SK-N-SH (cell line): ENCODE measurements around the gene QKI. TPM values are rescaled to one million over a fixed set of nuclear protein-coding genes. Genes with fewer than 3 reads are reported as not detected.

Experiments
- CTCF ChIA-PET: fragments of 300-600, 350-600 bp; formaldehyde crosslinking; extraction: SDS; loops from one replicate; lab custom pipeline; 2021; lab: Yijun Ruan, JAX
- POLR2A ChIA-PET: fragments of 350-600 bp; sonication (Branson Sonifier 250); formaldehyde crosslinking; extraction: SDS; loops from one replicate; lab custom pipeline; 2020; ENCODE audit warnings: antibody characterized with exemption, inconsistent platforms; lab: Yijun Ruan, JAX
- DNase-seq: peaks from one replicate; pipeline ENCODE4 v3.0.0; 2012
- H2AFZ ChIP-seq: fragments of 200-600 bp; sonication (generic); 2 replicates; pipeline ENCODE4 v1.8.1; 2016; ENCODE audit warnings: antibody characterized with exemption, mild to moderate bottlenecking, low read depth
- H3F3A ChIP-seq: fragments of 200-600 bp; sonication (generic); replicated peaks from 2 replicates; pipeline ENCODE3; 2016; ENCODE audit warnings: antibody characterized with exemption, mild to moderate bottlenecking; ENCODE audit not compliant: insufficient read depth
- H3K27ac ChIP-seq, 2 experiments: fragments of 200-500 bp in 1 of 2; fragments of 200-600 bp in 1 of 2; sonication (Bioruptor generic) in 1 of 2; sonication (generic), shearing (Covaris generic) in 1 of 2; 2 replicates each; pipeline versions ENCODE4 v1.5.1 to v1.6.1; 2014 to 2016; ENCODE audit warnings: low read depth in 2 of 2, inconsistent platforms in 1 of 2, low read length in 1 of 2, mild to moderate bottlenecking in 1 of 2, mixed read lengths in 1 of 2
- H3K27me3 ChIP-seq: fragments of 200-600 bp; sonication (generic), shearing (Covaris generic); 2 replicates; pipeline ENCODE4 v1.6.1; 2016; ENCODE audit warnings: mixed run types; ENCODE audit not compliant: insufficient read depth
- H3K36me3 ChIP-seq, 2 experiments: fragments of 200-500 bp in 1 of 2; fragments of 200-600 bp in 1 of 2; sonication (Bioruptor generic) in 1 of 2; sonication (generic) in 1 of 2; replicated peaks in 1 of 2; 2 replicates each; pipeline versions ENCODE3 to v1.5.1; 2014 to 2016; ENCODE audit warnings: low read length in 1 of 2, mild to moderate bottlenecking in 1 of 2; ENCODE audit not compliant: insufficient read depth in 2 of 2, control insufficient read depth in 1 of 2
- H3K4me1 ChIP-seq, 2 experiments: fragments of 200-500 bp in 1 of 2; fragments of 200-600 bp in 1 of 2; sonication (Bioruptor generic) in 1 of 2; sonication (generic), shearing (Covaris generic) in 1 of 2; 2 replicates each; pipeline versions ENCODE4 v1.5.1 to v1.6.1; 2014 to 2016; ENCODE audit warnings: low read depth in 1 of 2, low read length in 1 of 2, mixed run types in 1 of 2; ENCODE audit not compliant: insufficient read depth in 2 of 2, control insufficient read depth in 1 of 2
- H3K4me2 ChIP-seq: fragments of 200-600 bp; sonication (generic), shearing (Covaris generic); 2 replicates; pipeline ENCODE4 v1.6.1; 2017; ENCODE audit warnings: mixed run types
- H3K4me3 ChIP-seq, 2 experiments: fragments of 200-500 bp in 1 of 2; fragments of 200-600 bp in 1 of 2; sonication (Bioruptor generic) in 1 of 2; sonication (generic), shearing (Covaris generic) in 1 of 2; 2 replicates each; pipeline versions ENCODE4 v1.5.1 to v1.8.1; 2014 to 2016; ENCODE audit warnings: low read depth in 2 of 2, inconsistent platforms in 1 of 2, low read length in 1 of 2, mild to moderate bottlenecking in 1 of 2, mixed read lengths in 1 of 2, moderate library complexity in 1 of 2
- H3K79me2 ChIP-seq: fragments of 200-600 bp; sonication (generic); 2 replicates; pipeline ENCODE4 v1.8.1; 2017; ENCODE audit warnings: mild to moderate bottlenecking; ENCODE audit not compliant: insufficient read depth
- H3K9ac ChIP-seq: fragments of 200-600 bp; sonication (generic); 2 replicates; pipeline ENCODE4 v1.6.1; 2017; ENCODE audit warnings: mixed run types
- H3K9me2 ChIP-seq: fragments of 200-600 bp; sonication (generic); 2 replicates; pipeline ENCODE4 v1.6.1; 2017; ENCODE audit warnings: mixed run types
- H3K9me3 ChIP-seq: fragments of 200-600 bp; sonication (generic); 2 replicates; pipeline ENCODE4 v1.6.1; 2017; ENCODE audit warnings: mixed run types, mild to moderate bottlenecking, moderate library complexity
- H4K20me1 ChIP-seq: fragments of 200-600 bp; sonication (generic); 2 replicates; pipeline ENCODE4 v1.6.1; 2017; ENCODE audit warnings: mild to moderate bottlenecking, mixed run types; ENCODE audit not compliant: insufficient read depth
- CHD2 ChIP-seq: fragments of 150-350 bp; IDR thresholded peaks from 2 replicates; pipeline ENCODE4 v1.6.1; 2018; ENCODE audit warnings: low read length; ENCODE audit not compliant: partially characterized antibody
- ELF1 ChIP-seq: IDR thresholded peaks from 2 replicates; pipeline ENCODE4 v1.4.0; 2012
- EP300 ChIP-seq, 2 experiments: IDR thresholded peaks; 2 replicates each; pipeline versions ENCODE4 v1.4.0 to v1.6.1; 2012; ENCODE audit warnings: borderline replicate concordance in 1 of 2, low read depth in 1 of 2, low read length in 1 of 2
- EZH2phosphoT487 ChIP-seq: fragments of 200-600 bp; sonication (generic); IDR thresholded peaks from 2 replicates; pipeline ENCODE4 v1.6.1; 2017; ENCODE audit warnings: low read depth, mixed run types, mild to moderate bottlenecking, antibody characterized with exemption, moderate library complexity, borderline replicate concordance
- FOSL2 ChIP-seq: IDR thresholded peaks from 2 replicates; pipeline ENCODE4 v1.4.0; 2012; ENCODE audit warnings: low read depth, mild to moderate bottlenecking, moderate library complexity, borderline replicate concordance
- FOXM1 ChIP-seq: IDR thresholded peaks from 2 replicates; pipeline ENCODE4 v1.4.0; 2012; ENCODE audit warnings: low read depth, mild to moderate bottlenecking
- GABPA ChIP-seq: IDR thresholded peaks from 2 replicates; pipeline ENCODE4 v1.4.0; 2012; ENCODE audit warnings: low read depth, mild to moderate bottlenecking
- MEF2A ChIP-seq: IDR thresholded peaks from 2 replicates; pipeline ENCODE4 v1.4.0; 2012; ENCODE audit warnings: low read depth, borderline replicate concordance
- MXI1 ChIP-seq: IDR thresholded peaks from 2 replicates; pipeline ENCODE4 v1.6.1; 2012; ENCODE audit warnings: mild to moderate bottlenecking, low read depth, low read length, improper control_type of control experiment
- NRF1 ChIP-seq: IDR thresholded peaks from 2 replicates; pipeline ENCODE4 v1.6.1; 2012; ENCODE audit warnings: low read depth, mild to moderate bottlenecking, low read length
- SMC3 ChIP-seq: IDR thresholded peaks from 2 replicates; pipeline ENCODE4 v1.6.1; 2012; ENCODE audit warnings: low read depth, low read length, improper control_type of control experiment
- TCF12 ChIP-seq: IDR thresholded peaks from 2 replicates; pipeline ENCODE4 v1.4.0; 2012
- TEAD4 ChIP-seq: IDR thresholded peaks from 2 replicates; pipeline ENCODE4 v1.4.0; 2012; ENCODE audit warnings: mild to moderate bottlenecking, borderline replicate concordance; ENCODE audit not compliant: insufficient read depth
- YY1 ChIP-seq: IDR thresholded peaks from 2 replicates; pipeline ENCODE4 v1.4.0; 2012; ENCODE audit warnings: low read depth, mild to moderate bottlenecking
- WGBS: methylation state at CpG from one replicate; pipeline ENCODE4 v1.1.6; 2017; ENCODE audit warnings: low lambda C conversion rate; 5-methylcytosine and 5-hydroxymethylcytosine counted together
- polyA plus RNA-seq, 3 experiments: library from polyadenylated mRNA; depleted of rRNA; stranded (reverse); fragments of >200 nt; gene quantifications; 2 replicates each; pipeline ENCODE4 v1.2.3, GENCODE V29; 2012
- TF ChIP-seq, protein P1 (sequence below): fragments of 200-600 bp; sonication (generic); IDR thresholded peaks from 2 replicates; pipeline ENCODE4 v1.6.1; 2017; ENCODE audit warnings: antibody characterized with exemption, mild to moderate bottlenecking, moderate library complexity
- TF ChIP-seq, protein P2 (sequence below): fragments of 150-350 bp; IDR thresholded peaks from 2 replicates; pipeline ENCODE4 v1.6.1; 2016; ENCODE audit warnings: mild to moderate bottlenecking, low read depth, low read length
- TF ChIP-seq, protein P3 (sequence below): IDR thresholded peaks from 2 replicates; pipeline ENCODE4; 2012

QKI gene
- polyA plus RNA-seq, 1 of the 3 experiments (the other 2 are of a cell fraction) = 51.1 TPM

DNA sequence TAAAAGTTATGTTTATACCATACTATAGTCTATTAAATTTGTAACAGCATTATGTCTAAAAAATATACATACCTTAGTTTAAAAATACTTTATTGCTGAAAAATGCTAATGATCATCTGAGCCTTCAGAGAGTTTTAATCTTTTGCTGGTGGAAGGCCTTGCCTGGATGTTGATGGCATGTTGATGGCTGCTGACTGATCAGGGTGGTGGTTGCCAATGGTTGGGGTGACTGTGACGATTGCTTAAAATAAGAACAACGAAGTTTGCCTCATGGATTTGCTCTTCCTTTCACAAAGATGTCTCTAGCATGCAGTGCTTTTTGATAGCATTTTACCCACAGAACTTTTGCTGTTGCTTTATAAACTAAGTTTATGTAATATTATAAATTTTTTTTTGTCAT, 68.6 kb downstream of the QKI start:
- ChIA-PET CTCF (no interaction called here), POLR2A (no interaction called here)
- Histone ChIP-seq H3K36me3 (peaks cover 2 to 33% of the 10 kb centered on the region in 2 experiments), H3K4me1 (peaks cover 0 to 2% of the 10 kb centered on the region in 2 experiments; a peak in 2 of 4 replicates), H3K9me3 (no peaks in the 10 kb centered on the region), H3K79me2 (peaks cover 99% of the 10 kb centered on the region), H3K4me2 (no peak overlapping the region), H3K4me3 (no peak overlapping the region), H4K20me1 (peaks cover 50% of the 10 kb centered on the region), H3K27me3 (no peaks in the 10 kb centered on the region), H3K9me2 (no peaks in the 10 kb centered on the region), H3K9ac (no peak overlapping the region), H3K27ac (no peak overlapping the region), H2AFZ (no peak overlapping the region), H3F3A (no peaks in the 10 kb centered on the region)
- TF ChIP-seq ELF1 = no peak
- no peak for TF ChIP-seq TEAD4
- no peak for TF ChIP-seq TCF12
- WGBS = 92% methylated on average over 2 of the region's 2 CpGs
- DNase-seq = no peak

DNA sequence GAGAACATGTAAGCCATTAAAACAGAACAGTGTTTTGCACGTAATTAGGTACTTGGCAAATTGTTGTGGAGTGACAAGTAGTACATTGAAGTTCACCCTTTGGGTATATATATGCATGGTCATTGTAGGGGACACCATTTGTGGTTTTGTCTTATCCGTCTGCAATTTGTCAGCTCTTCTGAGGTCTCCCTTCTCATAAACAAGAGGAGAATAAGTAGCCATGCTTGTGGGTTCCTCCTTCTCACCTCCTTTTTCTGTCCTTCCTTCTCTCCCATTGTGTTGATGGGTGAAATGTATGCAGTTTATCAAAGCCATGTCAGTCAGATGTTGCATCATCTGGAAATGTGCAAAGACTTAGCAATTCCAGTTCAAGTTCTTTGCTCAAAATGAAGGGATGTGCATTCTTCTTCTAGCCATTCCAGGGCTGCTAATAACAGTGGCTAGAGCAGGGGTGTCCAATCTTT, 70.9 kb downstream of the QKI start:
- Histone ChIP-seq H3K27ac (no peak overlapping the region), H3K9ac (no peak overlapping the region), H3K79me2 (peaks cover 99% of the 10 kb centered on the region), H3K9me2 (no peaks in the 10 kb centered on the region), H3K27me3 (no peaks in the 10 kb centered on the region), H3K36me3 (peaks cover 2 to 11% of the 10 kb centered on the region in 2 experiments), H3K9me3 (no peaks in the 10 kb centered on the region), H3F3A (no peaks in the 10 kb centered on the region), H2AFZ (no peak overlapping the region), H3K4me2 (no peak overlapping the region), H3K4me3 (no peak overlapping the region), H4K20me1 (peaks cover 69% of the 10 kb centered on the region), H3K4me1 (peaks cover 0 to 2% of the 10 kb centered on the region in 2 experiments; a peak in 3 of 4 replicates)
- TF ChIP-seq MXI1 (no peak), TCF12 (no peak)
- TF ChIP-seq, protein P1, sequence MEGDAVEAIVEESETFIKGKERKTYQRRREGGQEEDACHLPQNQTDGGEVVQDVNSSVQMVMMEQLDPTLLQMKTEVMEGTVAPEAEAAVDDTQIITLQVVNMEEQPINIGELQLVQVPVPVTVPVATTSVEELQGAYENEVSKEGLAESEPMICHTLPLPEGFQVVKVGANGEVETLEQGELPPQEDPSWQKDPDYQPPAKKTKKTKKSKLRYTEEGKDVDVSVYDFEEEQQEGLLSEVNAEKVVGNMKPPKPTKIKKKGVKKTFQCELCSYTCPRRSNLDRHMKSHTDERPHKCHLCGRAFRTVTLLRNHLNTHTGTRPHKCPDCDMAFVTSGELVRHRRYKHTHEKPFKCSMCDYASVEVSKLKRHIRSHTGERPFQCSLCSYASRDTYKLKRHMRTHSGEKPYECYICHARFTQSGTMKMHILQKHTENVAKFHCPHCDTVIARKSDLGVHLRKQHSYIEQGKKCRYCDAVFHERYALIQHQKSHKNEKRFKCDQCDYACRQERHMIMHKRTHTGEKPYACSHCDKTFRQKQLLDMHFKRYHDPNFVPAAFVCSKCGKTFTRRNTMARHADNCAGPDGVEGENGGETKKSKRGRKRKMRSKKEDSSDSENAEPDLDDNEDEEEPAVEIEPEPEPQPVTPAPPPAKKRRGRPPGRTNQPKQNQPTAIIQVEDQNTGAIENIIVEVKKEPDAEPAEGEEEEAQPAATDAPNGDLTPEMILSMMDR = no peak
- TF ChIP-seq, protein P2, sequence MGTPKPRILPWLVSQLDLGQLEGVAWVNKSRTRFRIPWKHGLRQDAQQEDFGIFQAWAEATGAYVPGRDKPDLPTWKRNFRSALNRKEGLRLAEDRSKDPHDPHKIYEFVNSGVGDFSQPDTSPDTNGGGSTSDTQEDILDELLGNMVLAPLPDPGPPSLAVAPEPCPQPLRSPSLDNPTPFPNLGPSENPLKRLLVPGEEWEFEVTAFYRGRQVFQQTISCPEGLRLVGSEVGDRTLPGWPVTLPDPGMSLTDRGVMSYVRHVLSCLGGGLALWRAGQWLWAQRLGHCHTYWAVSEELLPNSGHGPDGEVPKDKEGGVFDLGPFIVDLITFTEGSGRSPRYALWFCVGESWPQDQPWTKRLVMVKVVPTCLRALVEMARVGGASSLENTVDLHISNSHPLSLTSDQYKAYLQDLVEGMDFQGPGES = no peak
- no peak for DNase-seq
- POLR2A ChIA-PET = no interaction called here
- WGBS = 96% methylated on average over 2 of the region's 2 CpGs
- CTCF ChIA-PET = interaction anchor here (0.6 kb wide), 1 partner anchor 277 kb away, joined by 3 read pairs; no protein-coding TSS in a partner anchor

DNA sequence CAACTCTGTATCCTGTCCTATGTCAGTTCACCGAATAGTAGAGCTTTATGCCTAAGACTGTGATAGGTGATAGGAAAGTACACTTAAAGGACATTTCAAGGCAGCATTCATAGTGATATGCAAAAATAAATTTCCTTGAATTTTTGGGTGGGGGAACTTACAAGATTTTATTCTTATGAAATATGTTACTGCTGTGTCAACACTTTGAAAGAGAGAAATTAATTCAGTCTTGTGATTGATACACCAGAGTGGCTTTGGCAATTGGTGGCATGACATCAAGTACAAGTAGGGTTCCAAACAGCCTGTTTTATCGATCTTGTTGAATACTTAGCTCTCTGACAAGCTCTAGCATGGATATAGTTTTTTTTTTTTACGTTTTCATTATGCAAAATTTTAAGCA, 72.3 kb downstream of the QKI start:
- no peak overlapping the region for H3K27ac ChIP-seq
- POLR2A ChIA-PET = no interaction called here
- TF ChIP-seq YY1 = no peak
- TF ChIP-seq NRF1 = no peak
- TF ChIP-seq, protein P3, sequence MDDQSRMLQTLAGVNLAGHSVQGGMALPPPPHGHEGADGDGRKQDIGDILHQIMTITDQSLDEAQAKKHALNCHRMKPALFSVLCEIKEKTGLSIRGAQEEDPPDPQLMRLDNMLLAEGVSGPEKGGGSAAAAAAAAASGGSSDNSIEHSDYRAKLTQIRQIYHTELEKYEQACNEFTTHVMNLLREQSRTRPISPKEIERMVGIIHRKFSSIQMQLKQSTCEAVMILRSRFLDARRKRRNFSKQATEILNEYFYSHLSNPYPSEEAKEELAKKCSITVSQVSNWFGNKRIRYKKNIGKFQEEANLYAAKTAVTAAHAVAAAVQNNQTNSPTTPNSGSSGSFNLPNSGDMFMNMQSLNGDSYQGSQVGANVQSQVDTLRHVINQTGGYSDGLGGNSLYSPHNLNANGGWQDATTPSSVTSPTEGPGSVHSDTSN = no peak
- TF ChIP-seq FOSL2 = no peak
- no peak for TF ChIP-seq ELF1
- no peak for TF ChIP-seq EP300 (IDR thresholded peaks at IDR 0.05; ENCODE audit: borderline replicate concordance in 1 of 2, low read depth in 1 of 2, low read length in 1 of 2)
- TF ChIP-seq, protein P2 = no peak
- no peak for TF ChIP-seq CHD2
- TF ChIP-seq MEF2A = no peak
- TF ChIP-seq FOXM1 = no peak
- TF ChIP-seq GABPA = no peak
- no peak for TF ChIP-seq EZH2phosphoT487
- TF ChIP-seq MXI1 = no peak
- no peak for TF ChIP-seq SMC3
- TF ChIP-seq TEAD4 = no peak

More for the DNA sequence above, 72.3 kb downstream of the QKI start:
- no peak for DNase-seq
- CTCF ChIA-PET = no interaction called here
- Histone ChIP-seq H2AFZ (no peak overlapping the region), H3K9ac (no peak overlapping the region), H3K4me1 (peaks cover 0 to 2% of the 10 kb centered on the region in 2 experiments; a peak in 3 of 4 replicates), H3K36me3 (peaks cover 0 to 2% of the 10 kb centered on the region in 2 experiments), H3K4me2 (no peak overlapping the region), H3K4me3 (no peak overlapping the region), H3K27me3 (no peaks in the 10 kb centered on the region), H3K79me2 (peaks cover 99% of the 10 kb centered on the region), H3F3A (peaks cover 3% of the 10 kb centered on the region), H4K20me1 (peaks cover 68% of the 10 kb centered on the region), H3K9me3 (no peaks in the 10 kb centered on the region), H3K9me2 (no peaks in the 10 kb centered on the region)
- 66% methylated on average over 3 of the region's 3 CpGs for WGBS
